ENCODE data around the gene TBXA2R. TPM values are rescaled to one million over a fixed set of nuclear protein-coding genes. Genes with fewer than 3 reads are reported as not detected.
A peak's percentile ranks its signal among the peaks of the same experiment; 100 is the strongest.
"Not testable (repeated sequence)": the region's sequence is repeated elsewhere in the genome, so short reads cannot be mapped to it uniquely, and the experiment has no call there.

The TBXA2R gene
- total RNA-seq, 2 donors from 2014 or later = 2.3 to 3.7 TPM

- DNase-seq = no peak
- intact Hi-C loops (cut with DNase I) = no loop called here
- ATAC-seq = no peak
Measured at GRCh38 chr19:3589439-3589838, 17.2 kb downstream of the TBXA2R start.

- DNase-seq = no peak
- intact Hi-C loops (cut with DNase I) = loop anchor here in 1 of 2 donors (2.0 kb wide), 1 partner anchor 32 kb away; no protein-coding TSS in a partner anchor
- peak; percentile 38 to 46 for ATAC-seq
Measured at GRCh38 chr19:3586707-3587346, 19.8 kb downstream of the TBXA2R start.

- ATAC-seq (peak in 1 of 2 donors; percentile 33), DNase-seq (no peak)
- intact Hi-C loops (cut with DNase I) = loop anchor here in 1 of 2 donors (2.0 kb wide), 1 partner anchor 33 kb away; no protein-coding TSS in a partner anchor
Measured at GRCh38 chr19:3586127-3586626, 20.5 kb downstream of the TBXA2R start.

GRCh38 chr19:3585301-3586126 is 21.2 kb downstream of the TBXA2R start, which contains the start of gene GIPC3:
Gene GIPC3, plus strand, starts transcription at chr19:3585478. Its CDS starts 120 bp downstream, at chr19:3585598.
- ATAC-seq (no peak), DNase-seq (no peak)
- intact Hi-C loops (cut with DNase I) = loop anchor here in 1 of 2 donors (2.0 kb wide), 1 partner anchor 33 kb away; no protein-coding TSS in a partner anchor

GRCh38 chr19:3584036-3584802 is 22.5 kb downstream of the TBXA2R start:
- ATAC-seq; intact Hi-C loops (cut with DNase I); DNase-seq: not testable (repeated sequence)

- DNase-seq; intact Hi-C loops (cut with DNase I); ATAC-seq: not testable (repeated sequence)
Measured at GRCh38 chr19:3581792-3582191, 24.9 kb downstream of the TBXA2R start.

- no peak for DNase-seq
- intact Hi-C loops (cut with DNase I) = no loop called here
- ATAC-seq = peak in 1 of 2 donors; percentile 57
Measured at GRCh38 chr19:3580156-3580934, 26.3 kb downstream of the TBXA2R start.

GRCh38 chr19:3578390-3578789 is 28.3 kb downstream of the TBXA2R start:
- ATAC-seq = no peak
- DNase-seq = no peak
- intact Hi-C loops (cut with DNase I) = loop anchor here in 1 of 2 donors (5.0 kb wide), 1 partner anchor 39 kb away; no protein-coding TSS in a partner anchor

- intact Hi-C loops (cut with DNase I) = loop anchor here in 1 of 2 donors (5.0 kb wide), 1 partner anchor 39 kb away; no protein-coding TSS in a partner anchor
- ATAC-seq = no peak
- no peak for DNase-seq
Measured at GRCh38 chr19:3577723-3578344, 28.8 kb downstream of the TBXA2R start.

GRCh38 chr19:3576696-3577443 is 29.8 kb downstream of the TBXA2R start:
- ATAC-seq = peak; percentile 16 to 32
- peak; percentile 74 for DNase-seq
- intact Hi-C loops (cut with DNase I) = loop anchor here in 1 of 2 donors (5.0 kb wide), 1 partner anchor 40 kb away; no protein-coding TSS in a partner anchor

- DNase-seq (peak; percentile 43), ATAC-seq (no peak)
- intact Hi-C loops (cut with DNase I) = loop anchor here in 1 of 2 donors (5.0 kb wide), 1 partner anchor 41 kb away; no protein-coding TSS in a partner anchor
Measured at GRCh38 chr19:3575949-3576673, 30.6 kb downstream of the TBXA2R start.

GRCh38 chr19:3575260-3575741 is 31.4 kb downstream of the TBXA2R start:
- intact Hi-C loops (cut with DNase I) = loop anchor here in 1 of 2 donors (5.0 kb wide), 1 partner anchor 42 kb away; no protein-coding TSS in a partner anchor
- no peak for ATAC-seq
- DNase-seq = no peak

- ATAC-seq = peak; percentile 16 to 52
- intact Hi-C loops (cut with DNase I) = no loop called here
- peak; percentile 93 for DNase-seq
Measured at GRCh38 chr19:3573858-3574637, 32.6 kb downstream of the TBXA2R start.

- peak; percentile 57 for DNase-seq
- intact Hi-C loops (cut with DNase I) = no loop called here
Measured at GRCh38 chr19:3573162-3573857, 33.4 kb downstream of the TBXA2R start.

GRCh38 chr19:3572855-3573161 is 33.9 kb downstream of the TBXA2R start, which contains the start of gene HMG20B:
Gene HMG20B, plus strand, starts transcription at chr19:3572944. Its CDS starts 366 bp downstream, at chr19:3573310.
- intact Hi-C loops (cut with DNase I) = no loop called here
- no peak for ATAC-seq
- no peak for DNase-seq

More at GRCh38 chr19:3573162-3573857, 33.4 kb downstream of the TBXA2R start:
- peak; percentile 4 to 8 for ATAC-seq
